ENCODE data around the gene RELN.

DNA sequence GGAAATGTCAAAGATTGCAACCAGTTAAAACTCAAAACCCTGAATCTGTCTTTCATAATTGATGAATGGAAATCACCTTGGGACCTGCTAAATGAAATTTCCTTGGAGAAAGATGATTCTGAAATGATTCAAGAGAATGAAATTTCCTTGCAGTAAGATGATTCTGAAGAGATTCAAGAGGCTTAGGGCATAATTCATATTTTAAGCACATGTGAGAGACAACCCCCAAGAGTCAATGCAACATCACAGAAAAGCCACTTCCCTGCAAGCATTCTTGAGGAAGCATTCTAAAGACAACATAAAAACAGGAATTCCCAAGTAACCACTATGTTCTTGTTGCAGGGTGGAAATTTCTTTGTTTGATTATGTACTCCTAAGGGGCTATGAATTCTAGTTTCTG is 113.7 kb downstream of the RELN start:
- TF ChIP-seq, protein P1, sequence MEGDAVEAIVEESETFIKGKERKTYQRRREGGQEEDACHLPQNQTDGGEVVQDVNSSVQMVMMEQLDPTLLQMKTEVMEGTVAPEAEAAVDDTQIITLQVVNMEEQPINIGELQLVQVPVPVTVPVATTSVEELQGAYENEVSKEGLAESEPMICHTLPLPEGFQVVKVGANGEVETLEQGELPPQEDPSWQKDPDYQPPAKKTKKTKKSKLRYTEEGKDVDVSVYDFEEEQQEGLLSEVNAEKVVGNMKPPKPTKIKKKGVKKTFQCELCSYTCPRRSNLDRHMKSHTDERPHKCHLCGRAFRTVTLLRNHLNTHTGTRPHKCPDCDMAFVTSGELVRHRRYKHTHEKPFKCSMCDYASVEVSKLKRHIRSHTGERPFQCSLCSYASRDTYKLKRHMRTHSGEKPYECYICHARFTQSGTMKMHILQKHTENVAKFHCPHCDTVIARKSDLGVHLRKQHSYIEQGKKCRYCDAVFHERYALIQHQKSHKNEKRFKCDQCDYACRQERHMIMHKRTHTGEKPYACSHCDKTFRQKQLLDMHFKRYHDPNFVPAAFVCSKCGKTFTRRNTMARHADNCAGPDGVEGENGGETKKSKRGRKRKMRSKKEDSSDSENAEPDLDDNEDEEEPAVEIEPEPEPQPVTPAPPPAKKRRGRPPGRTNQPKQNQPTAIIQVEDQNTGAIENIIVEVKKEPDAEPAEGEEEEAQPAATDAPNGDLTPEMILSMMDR (IDR thresholded peaks at IDR 0.05): no peak
- no peak for TF ChIP-seq POLR2A (IDR thresholded peaks at IDR 0.05)
